IMR-90 (cell line): ENCODE results near the gene SEC31B. TPM values are rescaled to one million over a fixed set of nuclear protein-coding genes. Genes with fewer than 3 reads are reported as not detected.

Experiments used
- ATAC-seq: fragments of 200-7000 bp; cut with Tn5 transposase; 2 replicates; pipeline ENCODE4 v1.9.1; 2020; ENCODE audit warnings: low read depth, mild to moderate bottlenecking, moderate library complexity
- BruUV-seq: library from RNA; stranded (reverse); fragments of 400-500 nt; replicated peaks from 2 replicates; lab custom pipeline; 2021; lab: Mats Ljungman, UMichigan
- CTCF ChIA-PET: fragments of 300-600 bp; formaldehyde crosslinking; extraction: SDS; loops from one replicate; lab custom pipeline; 2021; ENCODE audit warnings: antibody characterized with exemption; lab: Yijun Ruan, JAX
- POLR2A ChIA-PET: fragments of 300-600 bp; sonication (Branson Sonifier 250); formaldehyde crosslinking; loops from one replicate; lab custom pipeline; 2022; ENCODE audit warnings: antibody characterized with exemption; ENCODE audit not compliant: unreplicated experiment; lab: Charles Lee
- DNase-seq: peaks from one replicate; pipeline ENCODE4 v3.0.0; 2013
- H2AFZ ChIP-seq: replicated peaks from 2 replicates; pipeline ENCODE3; 2013; ENCODE audit warnings: low read length, mild to moderate bottlenecking; ENCODE audit not compliant: poor library complexity
- H2AK5ac ChIP-seq: 2 replicates; pipeline ENCODE4 v1.6.1; 2013; ENCODE audit warnings: low read depth, low read length, inconsistent platforms
- H2AK9ac ChIP-seq: replicated peaks from 2 replicates; pipeline ENCODE3; 2013; ENCODE audit warnings: mild to moderate bottlenecking, low read depth, low read length, moderate library complexity; ENCODE audit not compliant: poor library complexity
- H2BK120ac ChIP-seq: 2 replicates; pipeline ENCODE4 v1.6.1; 2013; ENCODE audit warnings: low read depth, low read length, inconsistent platforms
- H2BK15ac ChIP-seq: 3 replicates; pipeline ENCODE4 v1.6.1; 2013; ENCODE audit warnings: low read depth, low read length, inconsistent platforms
- H2BK20ac ChIP-seq: 2 replicates; pipeline ENCODE4 v1.6.1; 2013; ENCODE audit warnings: low read depth, mild to moderate bottlenecking, inconsistent platforms, low read length, moderate library complexity
- H2BK5ac ChIP-seq: 2 replicates; pipeline ENCODE4 v1.6.1; 2013; ENCODE audit warnings: mild to moderate bottlenecking, low read depth, low read length, inconsistent platforms; ENCODE audit not compliant: poor library complexity, severe bottlenecking
- H3K14ac ChIP-seq: replicated peaks from 2 replicates; pipeline ENCODE4 v1.6.1; 2013; ENCODE audit warnings: low read depth, low read length, inconsistent platforms
- H3K18ac ChIP-seq: 2 replicates; pipeline ENCODE4 v1.6.1; 2013; ENCODE audit warnings: low read depth, low read length, control low read depth
- H3K23ac ChIP-seq: 2 replicates; pipeline ENCODE4 v1.6.1; 2013; ENCODE audit warnings: low read depth, low read length, inconsistent platforms
- H3K27ac ChIP-seq: 2 replicates; pipeline ENCODE4 v1.5.1; 2013; ENCODE audit warnings: mild to moderate bottlenecking, control low read depth, low read length; ENCODE audit not compliant: insufficient read depth
- H3K27me3 ChIP-seq: 2 replicates; pipeline ENCODE4 v1.6.1; 2013; ENCODE audit warnings: low read length; ENCODE audit not compliant: control insufficient read depth, insufficient read depth
- H3K36me3 ChIP-seq: 2 replicates; pipeline ENCODE4 v1.6.1; 2013; ENCODE audit warnings: low read length, mixed read lengths; ENCODE audit not compliant: control insufficient read depth, insufficient read depth
- H3K4ac ChIP-seq: 2 replicates; pipeline ENCODE4 v1.6.1; 2013; ENCODE audit warnings: low read depth, low read length, inconsistent platforms
- H3K4me1 ChIP-seq: 2 replicates; pipeline ENCODE4 v1.6.1; 2013; ENCODE audit warnings: low read length, mixed read lengths; ENCODE audit not compliant: control insufficient read depth, insufficient read depth
- H3K4me2 ChIP-seq: 2 replicates; pipeline ENCODE4 v1.6.1; 2013; ENCODE audit warnings: low read depth, mild to moderate bottlenecking, control low read depth, low read length, moderate library complexity
- H3K4me3 ChIP-seq: 2 replicates; pipeline ENCODE4 v1.5.1; 2013; ENCODE audit warnings: low read depth, mild to moderate bottlenecking, control low read depth, low read length, moderate library complexity; ENCODE audit not compliant: insufficient read depth
- H3K56ac ChIP-seq: 2 replicates; pipeline ENCODE4 v1.6.1; 2013; ENCODE audit warnings: low read length, inconsistent platforms; ENCODE audit not compliant: insufficient read depth; ENCODE audit errors: extremely low read depth
- H3K79me1 ChIP-seq, 2 experiments: 2 replicates each; pipeline ENCODE4 v1.6.1; 2013; ENCODE audit warnings: low read length in 2 of 2, inconsistent platforms in 1 of 2, low read depth in 1 of 2
- H3K9ac ChIP-seq: 2 replicates; pipeline ENCODE4 v1.6.1; 2013; ENCODE audit warnings: low read depth, low read length, control low read depth
- H3K9me1 ChIP-seq: 2 replicates; pipeline ENCODE4 v1.6.1; 2013; ENCODE audit warnings: low read length, inconsistent platforms; ENCODE audit not compliant: insufficient read depth
- H3K9me3 ChIP-seq: 2 replicates; pipeline ENCODE4 v1.6.1; 2013; ENCODE audit warnings: low read length; ENCODE audit not compliant: control insufficient read depth, insufficient read depth
- H4K20me1 ChIP-seq: 2 replicates; pipeline ENCODE4 v1.6.1; 2013; ENCODE audit warnings: low read length, inconsistent platforms; ENCODE audit not compliant: insufficient read depth
- H4K5ac ChIP-seq: 2 replicates; pipeline ENCODE4 v1.6.1; 2013; ENCODE audit warnings: mild to moderate bottlenecking, low read depth, low read length, control low read depth
- H4K8ac ChIP-seq, 2 experiments: 2 replicates each; pipeline ENCODE4 v1.6.1; 2013; ENCODE audit warnings: low read depth in 2 of 2, low read length in 2 of 2, control low read depth in 1 of 2, inconsistent platforms in 1 of 2
- H4K91ac ChIP-seq: 2 replicates; pipeline ENCODE4 v1.6.1; 2013; ENCODE audit warnings: low read depth, low read length, inconsistent platforms; ENCODE audit not compliant: insufficient read depth
- CHD1 ChIP-seq: IDR thresholded peaks from 2 replicates; pipeline ENCODE4 v1.6.1; 2012; ENCODE audit warnings: low read depth, low read length, improper control_type of control experiment
- RCOR1 ChIP-seq: IDR thresholded peaks from 2 replicates; pipeline ENCODE4 v1.6.1; 2012; ENCODE audit warnings: mild to moderate bottlenecking, low read length, improper control_type of control experiment; ENCODE audit not compliant: insufficient replicate concordance
- RFX5 ChIP-seq: IDR thresholded peaks from 2 replicates; pipeline ENCODE4 v1.8.0; 2012; ENCODE audit warnings: low read depth, mild to moderate bottlenecking, low read length, moderate library complexity
- SMC3 ChIP-seq: fragments of 150-350 bp; IDR thresholded peaks from 2 replicates; pipeline ENCODE4 v1.6.1; 2016; ENCODE audit warnings: low read depth, mild to moderate bottlenecking, antibody characterized with exemption, low read length, moderate library complexity
- WGBS, 2 experiments: methylation state at CpG; one replicate each; pipeline versions ENCODE4 v1.1.5 to v1.1.7; 2013; ENCODE audit warnings: missing lambda C conversion rate in 2 of 2; ENCODE audit not compliant: insufficient read length in 1 of 2; ENCODE audit errors: extremely low coverage in 2 of 2; 5-methylcytosine and 5-hydroxymethylcytosine counted together
- dilution Hi-C: fragments of 300-500 bp; cut with HindIII; formaldehyde crosslinking; loops from one replicate; pipeline ENCODE4 v1.14.3; 2018; ENCODE audit warnings: low sequenced_read_pairs; ENCODE audit not compliant: unreplicated experiment
- in situ Hi-C: fragments of 300-500 bp; cut with MboI; formaldehyde crosslinking; loops from 3 replicates; pipeline ENCODE4 v1.14.3; 2019; ENCODE audit warnings: low sequenced_read_pairs, inconsistent platforms, mixed read lengths
- intact Hi-C: fragments of 100-400 bp; cut with micrococcal nuclease; formaldehyde crosslinking; loops from 2 replicates; pipeline ENCODE4 v1.10.0; 2022
- polyA plus RNA-seq, 3 experiments: library from polyadenylated mRNA; depleted of rRNA; stranded (reverse); fragments of >200 nt; gene quantifications; 2 replicates each; pipeline ENCODE4 v1.2.3, GENCODE V29; 2012; ENCODE audit warnings: low replicate concordance in 1 of 3
- total RNA-seq: library from RNA; depleted of rRNA; stranded (reverse); fragments of >200 nt; gene quantifications from 2 replicates; pipeline ENCODE4 v1.2.3, GENCODE V29; 2012

SEC31B gene
- total and polyA plus RNA-seq, 2 of the 4 experiments (the other 2 are of a cell fraction): 1.3 to 8.1 TPM

DNA sequence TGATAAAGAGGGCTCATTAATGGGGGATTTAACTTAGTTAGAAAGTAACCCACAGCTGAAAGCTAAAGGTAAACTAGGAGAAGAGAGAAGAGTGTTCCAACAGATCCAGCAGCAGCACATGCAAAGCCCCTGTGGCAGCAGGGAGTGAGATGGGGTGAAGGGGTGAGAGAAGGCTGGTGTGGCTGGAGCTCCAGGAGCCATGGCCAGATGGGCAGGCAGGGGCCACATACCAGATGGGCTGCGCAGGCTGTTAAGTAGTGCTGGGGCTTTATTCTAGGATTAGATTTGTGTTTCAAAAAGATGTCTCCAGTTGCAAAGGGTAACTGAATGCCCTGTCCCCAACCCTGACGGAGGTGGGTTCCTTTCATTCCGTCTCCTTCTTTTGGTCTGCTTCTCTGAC is 49.3 kb upstream of the SEC31B start:
- Histone ChIP-seq H3K36me3 (no peaks in the 10 kb centered on the region), H2BK5ac (no peak overlapping the region), H3K4me2 (no peak overlapping the region), H3K4ac (no peak overlapping the region), H2AK5ac (no peak overlapping the region), H3K9ac (no peak overlapping the region), H3K9me1 (peaks cover 3% of the 10 kb centered on the region; the same call in 1 of the 2 replicates), H2BK15ac (no peak overlapping the region), H3K23ac (no peak overlapping the region), H3K56ac (no peak overlapping the region), H3K4me1 (no peaks in the 10 kb centered on the region), H3K79me1 (no peaks in the 10 kb centered on the region), H4K91ac (no peak overlapping the region), H2AK9ac (no peak overlapping the region), H2BK20ac (no peak overlapping the region), H4K5ac (no peak overlapping the region), H3K9me3 (no peaks in the 10 kb centered on the region), H3K4me3 (no peak overlapping the region), H3K27me3 (peaks cover 57% of the 10 kb centered on the region), H2BK120ac (no peak overlapping the region), H3K27ac (no peak overlapping the region), H3K14ac (no peak overlapping the region), H2AFZ (no peak overlapping the region), H4K20me1 (no peaks in the 10 kb centered on the region), H3K18ac (no peak overlapping the region), H4K8ac (no peak overlapping the region)
- BruUV-seq: no TSS peak
- dilution Hi-C loops (no loop called here), in situ Hi-C loops (no loop called here), intact Hi-C loops (loop anchor here (10.0 kb wide), 1 partner anchor 446 kb away; no protein-coding TSS in a partner anchor)
- TF ChIP-seq RFX5 (no peak), SMC3 (no peak), RCOR1 (no peak), CHD1 (no peak)
- 100% methylated on average over 1 of the region's 3 CpGs; no CpG with 5 or more reads in 1 of the 2 experiments for WGBS, 2 experiments
- POLR2A ChIA-PET: no interaction called here
- DNase-seq: no peak
- CTCF ChIA-PET: no interaction called here
- ATAC-seq: no peak
